ENCODE measurements around the gene MANSC1. TPM values are rescaled to one million over a fixed set of nuclear protein-coding genes. Genes with fewer than 3 reads are reported as not detected.

The MANSC1 gene
- total and polyA plus RNA-seq, 2 of the 13 experiments (the other 11 are each of a cell fraction or from before 2014, with no cell fraction given), result 1.9 to 4.2 TPM

GRCh38 chr12:12372946-12373722, 23.1 kb upstream of the MANSC1 start (continued):
- TF ChIP-seq FOXP1 (IDR thresholded peaks at IDR 0.05) (no peak), FOXP1 (CRISPR knock-in tag; IDR thresholded peaks at IDR 0.05) (0 out of 2 replicates have a peak, but pooled peaks have one; percentile 19), ZNF33B (CRISPR knock-in tag; IDR thresholded peaks at IDR 0.05) (no peak), ADNP (CRISPR knock-in tag; IDR thresholded peaks at IDR 0.05) (no peak), ZNF713 (CRISPR knock-in tag; IDR thresholded peaks at IDR 0.05) (no peak), NR2C2 (CRISPR knock-in tag; IDR thresholded peaks at IDR 0.05; ENCODE audit: borderline replicate concordance) (no peak), ZNF12 (CRISPR knock-in tag; IDR thresholded peaks at IDR 0.05) (peak; percentile 93), ARNT (IDR thresholded peaks at IDR 0.05) (no peak), MAZ (IDR thresholded peaks at IDR 0.05; ENCODE audit: borderline replicate concordance, low read depth, low read length) (no peak), MAZ (CRISPR knock-in tag; IDR thresholded peaks at IDR 0.05; ENCODE audit: low read depth) (no peak), RFXANK (CRISPR knock-in tag; IDR thresholded peaks at IDR 0.05) (no peak), MED1 (CRISPR knock-in tag; IDR thresholded peaks at IDR 0.05) (0 out of 2 replicates have a peak, but pooled peaks have one; percentile 6), ZNF644 (CRISPR knock-in tag; IDR thresholded peaks at IDR 0.05; ENCODE audit: low read depth) (peak; percentile 45; the same call in 1 of the 2 replicates), IKZF4 (CRISPR knock-in tag; IDR thresholded peaks at IDR 0.05; ENCODE audit: borderline replicate concordance, low read depth, not compliant biosample characterization) (no peak), ASH2L (IDR thresholded peaks at IDR 0.05; ENCODE audit: insufficient read length, low read depth, low read length) (peak; percentile 34), ZBTB7B (CRISPR knock-in tag; IDR thresholded peaks at IDR 0.05) (no peak), GZF1 (CRISPR knock-in tag; IDR thresholded peaks at IDR 0.05) (no peak), ZNF281 (CRISPR knock-in tag; IDR thresholded peaks at IDR 0.05; ENCODE audit: borderline replicate concordance) (no peak), SNAPC4 (CRISPR knock-in tag; IDR thresholded peaks at IDR 0.05) (no peak)

All from HepG2 (cell line).